Uterus (tissue), 2 donors: Measurements from ENCODE around the gene SCN3A.

Experiments
- CTCF ChIP-seq, 4 experiments: fragments of 200-600 bp in 2 of 4; fragments of 450-650 bp in 2 of 4; sonication (generic) in 2 of 4; IDR thresholded peaks; one replicate each; pipeline ENCODE4 v1.5.1; 2016 to 2019; ENCODE audit warnings: antibody characterized with exemption in 4 of 4, mild to moderate bottlenecking in 2 of 4, moderate library complexity in 1 of 4
- POLR2A ChIP-seq, 2 donors: fragments of 450-650 bp; IDR thresholded peaks; one replicate each; pipeline ENCODE4 v1.6.1; 2016; ENCODE audit warnings: antibody characterized with exemption in 2 of 2, mild to moderate bottlenecking in 1 of 2, moderate library complexity in 1 of 2

GRCh38 chr2:165208094-165208493 lies 4.2 kb upstream of the SCN3A start:
- TF ChIP-seq CTCF (IDR thresholded peaks at IDR 0.05) (no peak), POLR2A (IDR thresholded peaks at IDR 0.05) (no peak)
